ENCODE results near the gene ARHGAP24. TPM values are rescaled to one million over a fixed set of nuclear protein-coding genes. Genes with fewer than 3 reads are reported as not detected.

Gene ARHGAP24
- total RNA-seq, 2 donors from 2014 or later = 34.0 to 42.0 TPM

DNA sequence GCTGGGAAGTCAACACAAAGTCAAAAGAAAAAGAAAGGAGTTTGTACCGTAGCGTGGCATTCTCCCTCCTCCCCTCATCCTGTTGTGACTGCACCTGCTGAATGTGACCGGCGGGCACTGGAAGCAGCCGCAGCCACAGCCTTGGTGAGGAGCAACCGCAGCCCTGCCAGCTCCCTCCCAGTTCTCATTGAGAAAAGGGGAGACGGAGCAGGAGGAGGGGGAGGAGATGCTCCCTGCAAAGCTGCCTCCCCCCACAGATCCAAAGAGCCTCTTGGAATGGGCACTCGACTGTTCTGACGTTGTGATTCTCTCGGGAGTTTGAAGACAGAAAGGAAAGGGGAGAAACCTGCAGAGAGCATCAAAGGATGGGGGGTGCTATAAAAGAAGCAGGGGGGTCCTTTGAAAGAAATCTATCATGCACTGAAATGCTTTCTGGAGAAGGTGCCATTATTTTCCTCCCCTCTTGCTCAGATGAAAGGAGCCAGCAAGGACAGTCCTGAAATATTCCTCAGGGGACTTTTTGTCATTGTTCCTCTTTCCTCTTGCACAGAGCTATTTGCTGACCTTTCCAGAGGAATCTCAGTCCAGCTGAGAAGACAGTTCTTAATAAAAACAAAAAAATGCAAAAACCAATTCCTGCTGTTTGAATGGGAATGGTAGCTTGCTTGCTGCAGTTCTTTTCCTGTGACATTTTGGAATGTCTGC is 455.2 kb downstream of the ARHGAP24 start:
- Histone ChIP-seq H3K27ac (no peak overlapping the region), H3K36me3 (no peaks in the 10 kb centered on the region), H3K27me3 (no peaks in the 10 kb centered on the region), H3K4me3 (peak overlapping the region in 1 of 2 donors; percentile 18), H3K4me1 (peaks cover 0 to 58% of the 10 kb centered on the region in 2 donors), H3K9me3 (no peaks in the 10 kb centered on the region)
- DNase-seq (ENCODE audit: low spot score) = no peak
- TF ChIP-seq, protein P1, sequence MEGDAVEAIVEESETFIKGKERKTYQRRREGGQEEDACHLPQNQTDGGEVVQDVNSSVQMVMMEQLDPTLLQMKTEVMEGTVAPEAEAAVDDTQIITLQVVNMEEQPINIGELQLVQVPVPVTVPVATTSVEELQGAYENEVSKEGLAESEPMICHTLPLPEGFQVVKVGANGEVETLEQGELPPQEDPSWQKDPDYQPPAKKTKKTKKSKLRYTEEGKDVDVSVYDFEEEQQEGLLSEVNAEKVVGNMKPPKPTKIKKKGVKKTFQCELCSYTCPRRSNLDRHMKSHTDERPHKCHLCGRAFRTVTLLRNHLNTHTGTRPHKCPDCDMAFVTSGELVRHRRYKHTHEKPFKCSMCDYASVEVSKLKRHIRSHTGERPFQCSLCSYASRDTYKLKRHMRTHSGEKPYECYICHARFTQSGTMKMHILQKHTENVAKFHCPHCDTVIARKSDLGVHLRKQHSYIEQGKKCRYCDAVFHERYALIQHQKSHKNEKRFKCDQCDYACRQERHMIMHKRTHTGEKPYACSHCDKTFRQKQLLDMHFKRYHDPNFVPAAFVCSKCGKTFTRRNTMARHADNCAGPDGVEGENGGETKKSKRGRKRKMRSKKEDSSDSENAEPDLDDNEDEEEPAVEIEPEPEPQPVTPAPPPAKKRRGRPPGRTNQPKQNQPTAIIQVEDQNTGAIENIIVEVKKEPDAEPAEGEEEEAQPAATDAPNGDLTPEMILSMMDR (IDR thresholded peaks at IDR 0.05) = no peak

DNA sequence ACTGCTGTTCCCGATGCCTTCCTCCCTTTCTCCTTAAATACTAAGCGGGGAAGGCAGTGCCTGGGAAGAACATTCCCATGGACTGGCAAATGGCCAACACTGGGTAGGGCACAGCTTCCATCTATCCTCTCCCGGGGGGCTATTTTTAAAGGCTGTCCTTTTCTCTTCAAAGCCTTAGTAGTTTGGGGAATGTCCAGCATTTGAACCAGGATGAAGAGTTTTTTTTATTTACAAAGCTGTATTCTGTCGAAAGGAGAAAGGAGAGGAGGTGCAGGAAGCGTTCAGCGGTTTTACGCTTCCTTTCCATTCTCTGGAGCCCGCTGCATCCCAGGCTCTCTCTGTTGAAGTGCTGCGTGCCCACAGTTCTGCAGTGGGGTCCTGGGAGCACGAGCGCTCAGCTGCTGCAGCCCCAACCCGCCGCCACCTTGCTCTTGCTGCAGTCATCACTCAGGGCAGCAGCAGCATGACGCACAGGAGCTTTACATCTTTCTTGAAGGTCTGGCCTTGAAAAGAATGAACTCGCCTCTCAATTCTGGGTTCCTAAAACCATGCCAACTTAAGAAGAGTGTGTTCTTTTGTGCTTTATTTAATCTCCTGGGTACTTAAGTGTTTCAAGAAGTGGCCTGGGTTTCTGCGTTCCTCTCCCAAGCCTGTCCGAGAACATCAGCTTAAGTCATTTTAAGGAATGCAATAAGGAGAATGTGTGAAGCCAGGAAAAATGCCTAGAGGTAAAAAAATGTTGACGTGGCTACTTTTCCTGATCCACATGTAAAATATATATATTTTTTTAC is 457.7 kb downstream of the ARHGAP24 start:
- Histone ChIP-seq H3K27me3 (no peaks in the 10 kb centered on the region), H3K27ac (no peak overlapping the region), H3K4me1 (peaks cover 0 to 57% of the 10 kb centered on the region in 2 donors), H3K9me3 (no peaks in the 10 kb centered on the region), H3K4me3 (peak overlapping the region in 1 of 2 donors; percentile 26), H3K36me3 (no peaks in the 10 kb centered on the region)
- DNase-seq (ENCODE audit: low spot score) = no peak
- TF ChIP-seq, protein P1 (IDR thresholded peaks at IDR 0.05) = no peak

DNA sequence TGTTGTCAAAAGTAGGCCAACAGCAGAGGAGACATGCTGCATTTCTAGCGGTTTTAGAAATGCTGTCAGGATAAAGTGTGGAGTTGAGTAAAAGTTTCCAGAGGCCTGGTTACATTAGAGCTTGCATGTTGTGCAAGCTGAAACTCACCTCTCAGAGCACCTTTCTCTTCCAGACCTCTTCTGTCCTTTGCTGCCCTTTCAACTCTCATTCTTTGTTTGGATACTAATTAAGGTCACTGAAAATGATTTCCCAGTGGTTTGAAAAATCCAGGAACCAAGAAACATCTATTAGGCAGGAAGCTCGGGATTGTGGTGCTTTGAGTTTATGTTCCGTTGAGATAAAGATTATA is 458.3 kb downstream of the ARHGAP24 start:
- TF ChIP-seq, protein P1 (IDR thresholded peaks at IDR 0.05) = no peak
- Histone ChIP-seq H3K9me3 (no peaks in the 10 kb centered on the region), H3K4me1 (peaks cover 0 to 52% of the 10 kb centered on the region in 2 donors), H3K27me3 (no peaks in the 10 kb centered on the region), H3K27ac (no peak overlapping the region), H3K4me3 (no peak overlapping the region), H3K36me3 (no peaks in the 10 kb centered on the region)
- no peak for DNase-seq (ENCODE audit: low spot score)

DNA sequence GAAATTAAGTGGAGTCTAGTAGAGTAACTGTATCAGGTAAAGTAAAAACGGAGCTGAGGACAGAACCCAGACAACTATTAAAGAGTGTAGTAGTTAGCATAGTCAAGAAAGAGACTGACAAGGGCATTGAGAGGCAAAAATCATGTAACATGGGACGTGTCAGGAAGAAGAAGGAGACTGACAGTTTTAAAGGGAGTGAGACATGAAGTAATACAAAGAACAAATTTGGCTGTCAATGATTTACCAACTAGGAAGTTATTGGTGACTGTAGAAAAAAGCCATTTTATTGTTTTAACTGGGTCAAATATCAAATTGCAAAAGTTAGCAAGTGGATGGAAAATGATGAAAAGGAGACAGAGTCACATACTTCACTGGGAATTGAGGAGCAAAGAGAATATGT is 462.6 kb downstream of the ARHGAP24 start:
- H3K27ac ChIP-seq = no peak overlapping the region
- no peaks in the 10 kb centered on the region for H3K36me3 ChIP-seq
- TF ChIP-seq, protein P1 (IDR thresholded peaks at IDR 0.05) = no peak
- peaks cover 0 to 12% of the 10 kb centered on the region in 2 donors for H3K4me1 ChIP-seq
- no peak for DNase-seq (ENCODE audit: low spot score)
- no peaks in the 10 kb centered on the region for H3K27me3 ChIP-seq
- H3K9me3 ChIP-seq = no peaks in the 10 kb centered on the region
- no peak overlapping the region for H3K4me3 ChIP-seq

DNA sequence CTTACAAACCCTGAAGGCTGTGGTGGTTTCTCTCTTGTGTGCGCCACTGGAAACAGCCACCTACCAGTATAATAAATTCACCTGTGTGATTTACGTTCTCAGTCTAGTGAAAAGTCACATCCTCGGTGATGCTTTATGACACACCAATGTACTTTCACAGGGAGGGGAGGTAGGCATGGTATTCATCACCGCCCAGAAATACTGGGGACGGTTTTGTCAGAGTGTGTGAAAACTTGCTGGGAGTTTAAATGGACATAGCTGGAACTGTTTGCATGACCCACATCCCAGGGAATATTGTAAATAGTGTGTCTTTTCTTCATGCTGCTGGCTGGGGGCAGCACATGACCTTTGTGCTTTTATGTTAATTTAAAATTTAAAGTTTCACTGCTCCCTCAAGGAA is 463.1 kb downstream of the ARHGAP24 start:
- DNase-seq (ENCODE audit: low spot score) = no peak
- Histone ChIP-seq H3K27me3 (no peaks in the 10 kb centered on the region), H3K27ac (no peak overlapping the region), H3K4me3 (no peak overlapping the region), H3K4me1 (peaks cover 0 to 7% of the 10 kb centered on the region in 2 donors), H3K36me3 (no peaks in the 10 kb centered on the region), H3K9me3 (no peaks in the 10 kb centered on the region)
- TF ChIP-seq, protein P1 (IDR thresholded peaks at IDR 0.05) = no peak

All from right atrium auricular region (tissue), 2 donors.